HepG2 (cell line): ENCODE measurements around the gene EMC9. TPM values are rescaled to one million over a fixed set of nuclear protein-coding genes. Genes with fewer than 3 reads are reported as not detected.
A peak's percentile ranks its signal among the peaks of the same experiment; 100 is the strongest.

ENCODE experiments used
- ARNT2 ChIP-seq: sonication (generic); formaldehyde crosslinking; IDR thresholded peaks from 2 replicates; pipeline ENCODE4 v1.8.0; 2022; ENCODE audit warnings: mild to moderate bottlenecking, low read depth, missing genetic modification reagents, moderate library complexity
- ATM ChIP-seq: fragments of 450-650 bp; IDR thresholded peaks from 2 replicates; pipeline ENCODE4 v1.7.1; 2017; ENCODE audit warnings: mild to moderate bottlenecking, borderline replicate concordance
- EED ChIP-seq: sonication (generic); formaldehyde crosslinking; IDR thresholded peaks from 2 replicates; pipeline ENCODE4 v1.5.0; 2020; ENCODE audit warnings: mild to moderate bottlenecking, missing genetic modification reagents
- FOXA3 ChIP-seq: IDR thresholded peaks from 2 replicates; pipeline ENCODE4 v1.6.1; 2016; ENCODE audit warnings: missing genetic modification reagents, missing compliant biosample characterization
- HDAC1 ChIP-seq: sonication (generic); formaldehyde crosslinking; IDR thresholded peaks from 2 replicates; pipeline ENCODE4 v1.5.1; 2020; ENCODE audit warnings: mild to moderate bottlenecking, missing genetic modification reagents
- HDAC6 ChIP-seq: fragments of 200-600 bp; sonication (generic); IDR thresholded peaks from 2 replicates; pipeline ENCODE4 v1.7.0; 2017; ENCODE audit warnings: mild to moderate bottlenecking, antibody characterized with exemption, low read length, low read depth
- HOXD1 ChIP-seq: sonication (generic); formaldehyde crosslinking; IDR thresholded peaks from 2 replicates; pipeline ENCODE4 v1.5.0; 2020; ENCODE audit warnings: missing genetic modification reagents
- IRX3 ChIP-seq: sonication (generic); formaldehyde crosslinking; IDR thresholded peaks from 2 replicates; pipeline ENCODE4 v1.8.1; 2023; ENCODE audit warnings: mild to moderate bottlenecking, low read depth, missing genetic modification reagents, borderline replicate concordance
- KDM4B ChIP-seq: sonication (generic); formaldehyde crosslinking; IDR thresholded peaks from 2 replicates; pipeline ENCODE4 v1.4.0; 2020; ENCODE audit warnings: missing genetic modification reagents
- MTF1 ChIP-seq: sonication (generic); formaldehyde crosslinking; IDR thresholded peaks from 2 replicates; pipeline ENCODE4 v1.5.0; 2020; ENCODE audit warnings: missing genetic modification reagents
- RBAK ChIP-seq: sonication (generic); formaldehyde crosslinking; IDR thresholded peaks from 2 replicates; pipeline ENCODE4 v1.5.1; 2020; ENCODE audit warnings: mild to moderate bottlenecking, missing genetic modification reagents
- SALL2 ChIP-seq: sonication (generic); formaldehyde crosslinking; IDR thresholded peaks from 2 replicates; pipeline ENCODE4 v1.8.1; 2023; ENCODE audit warnings: mild to moderate bottlenecking, missing genetic modification reagents, inconsistent platforms
- SIN3B ChIP-seq: fragments of 150-350 bp; IDR thresholded peaks from 2 replicates; pipeline ENCODE4 v1.6.1; 2014; ENCODE audit warnings: low read length
- THAP11 ChIP-seq: IDR thresholded peaks from 2 replicates; pipeline ENCODE4 v1.6.1; 2016; ENCODE audit warnings: missing biosample characterization, missing genetic modification reagents
- TOE1 ChIP-seq: sonication (generic); formaldehyde crosslinking; IDR thresholded peaks from 2 replicates; pipeline ENCODE4 v1.4.0; 2020; ENCODE audit warnings: mild to moderate bottlenecking, missing genetic modification reagents
- YY1 ChIP-seq: IDR thresholded peaks from 2 replicates; pipeline ENCODE4 v1.6.1; 2011; ENCODE audit warnings: low read length, low read depth, moderate library complexity, mild to moderate bottlenecking; ENCODE audit not compliant: insufficient read depth, insufficient replicate concordance
- ZBTB21 ChIP-seq: sonication (generic); formaldehyde crosslinking; IDR thresholded peaks from 2 replicates; pipeline ENCODE4 v1.4.0; 2020; ENCODE audit warnings: missing genetic modification reagents
- ZFP82 ChIP-seq: sonication (generic); formaldehyde crosslinking; IDR thresholded peaks from 2 replicates; pipeline ENCODE4 v1.5.1; 2020; ENCODE audit warnings: mild to moderate bottlenecking, missing genetic modification reagents, borderline replicate concordance
- ZFX ChIP-seq: sonication (generic); formaldehyde crosslinking; IDR thresholded peaks from 2 replicates; pipeline ENCODE4 v1.4.0; 2020; ENCODE audit warnings: mild to moderate bottlenecking, low read depth, missing genetic modification reagents, moderate library complexity
- ZNF264 ChIP-seq: sonication (generic); formaldehyde crosslinking; IDR thresholded peaks from 2 replicates; pipeline ENCODE4 v1.4.0; 2020; ENCODE audit warnings: missing genetic modification reagents
- ZNF577 ChIP-seq: sonication (generic); formaldehyde crosslinking; IDR thresholded peaks from 2 replicates; pipeline ENCODE4 v1.4.0; 2020; ENCODE audit warnings: mild to moderate bottlenecking, low read depth, missing genetic modification reagents, borderline replicate concordance
- ZNF639 ChIP-seq: conservative IDR thresholded peaks from 2 replicates; pipeline ENCODE4 v1.6.1; 2018; ENCODE audit warnings: missing genetic modification reagents
- ZSCAN29 ChIP-seq: sonication (generic); formaldehyde crosslinking; conservative IDR thresholded peaks from 2 replicates; pipeline ENCODE4 v1.4.0; 2020; ENCODE audit warnings: mild to moderate bottlenecking, missing genetic modification reagents
- polyA plus RNA-seq, 8 experiments: library from polyadenylated mRNA; depleted of rRNA in 3 of 8; stranded (reverse) in 7 of 8; unstranded in 1 of 8; fragments of >200 nt; fragmentation: Illumina TruSeq in 4 of 8; extraction: Trizol in 4 of 8; gene quantifications; 2 replicates each; pipeline versions ENCODE4 v1.2.1 to v1.2.3, GENCODE V29; 2011 to 2016; ENCODE audit warnings: low read depth in 4 of 8, missing spikeins in 1 of 8, mixed read lengths in 1 of 8; ENCODE audit not compliant: insufficient read depth in 1 of 8
- total RNA-seq, 5 experiments: library from RNA; depleted of rRNA; stranded (reverse); fragments of >200 nt; fragmentation: Illumina TruSeq; extraction: Trizol; gene quantifications; 2 replicates each; pipeline ENCODE4 v1.2.3, GENCODE V29; 2016; ENCODE audit warnings: low read depth in 1 of 5
- TF ChIP-seq, protein P1 (sequence below): sonication (generic); formaldehyde crosslinking; IDR thresholded peaks from 2 replicates; pipeline ENCODE4 v1.8.1; 2023; ENCODE audit warnings: missing genetic modification reagents, mild to moderate bottlenecking, borderline replicate concordance
- TF ChIP-seq, protein P2 (sequence below): sonication (generic); formaldehyde crosslinking; IDR thresholded peaks from 2 replicates; pipeline ENCODE4 v1.8.1; 2022; ENCODE audit warnings: low read depth, mild to moderate bottlenecking, missing genetic modification reagents
- TF ChIP-seq, protein P3 (sequence below): sonication (generic); formaldehyde crosslinking; conservative IDR thresholded peaks from 2 replicates; pipeline ENCODE4 v1.4.0; 2020; ENCODE audit warnings: missing genetic modification reagents

Gene EMC9
- total and polyA plus RNA-seq, 2 of the 13 experiments (the other 11 are each of a cell fraction or from before 2014, with no cell fraction given), result 60.5 to 78.7 TPM

- TF ChIP-seq ZNF639 (peak; percentile 82), TOE1 (CRISPR knock-in tag) (no peak), ATM (no peak), HOXD1 (CRISPR knock-in tag) (peak; percentile 68), IRX3 (CRISPR knock-in tag) (peak; percentile 93; the same call in 1 of the 2 replicates), ZBTB21 (CRISPR knock-in tag) (peak; percentile 54; the same call in 1 of the 2 replicates), THAP11 (CRISPR knock-in tag) (peak; percentile 84), HDAC6 (0 out of 2 replicates have a peak, but pooled peaks have one; percentile 33), MTF1 (0 out of 2 replicates have a peak, but pooled peaks have one; percentile 29), EED (CRISPR knock-in tag) (peak; percentile 99), ZSCAN29 (CRISPR knock-in tag) (peak; percentile 95; the same call in 1 of the 2 replicates), ZFP82 (CRISPR knock-in tag) (no peak), KDM4B (CRISPR knock-in tag) (peak; percentile 96), ARNT2 (CRISPR knock-in tag) (peak; percentile 98), SIN3B (peak; percentile 68; the same call in 1 of the 2 replicates), ZFX (CRISPR knock-in tag) (peak; percentile 100), RBAK (CRISPR knock-in tag) (peak; percentile 63; the same call in 1 of the 2 replicates), SALL2 (peak; percentile 97), YY1 (peak; percentile 72), FOXA3 (CRISPR knock-in tag) (peak; percentile 64), ZNF577 (CRISPR knock-in tag) (peak; percentile 97; the same call in 1 of the 2 replicates), ZNF264 (CRISPR knock-in tag) (0 out of 2 replicates have a peak, but pooled peaks have one; percentile 43), HDAC1 (CRISPR knock-in tag) (no peak)
- TF ChIP-seq, protein P1, sequence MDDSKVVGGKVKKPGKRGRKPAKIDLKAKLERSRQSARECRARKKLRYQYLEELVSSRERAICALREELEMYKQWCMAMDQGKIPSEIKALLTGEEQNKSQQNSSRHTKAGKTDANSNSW (CRISPR knock-in tag), result peak; percentile 90; the same call in 1 of the 2 replicates
- TF ChIP-seq, protein P2, sequence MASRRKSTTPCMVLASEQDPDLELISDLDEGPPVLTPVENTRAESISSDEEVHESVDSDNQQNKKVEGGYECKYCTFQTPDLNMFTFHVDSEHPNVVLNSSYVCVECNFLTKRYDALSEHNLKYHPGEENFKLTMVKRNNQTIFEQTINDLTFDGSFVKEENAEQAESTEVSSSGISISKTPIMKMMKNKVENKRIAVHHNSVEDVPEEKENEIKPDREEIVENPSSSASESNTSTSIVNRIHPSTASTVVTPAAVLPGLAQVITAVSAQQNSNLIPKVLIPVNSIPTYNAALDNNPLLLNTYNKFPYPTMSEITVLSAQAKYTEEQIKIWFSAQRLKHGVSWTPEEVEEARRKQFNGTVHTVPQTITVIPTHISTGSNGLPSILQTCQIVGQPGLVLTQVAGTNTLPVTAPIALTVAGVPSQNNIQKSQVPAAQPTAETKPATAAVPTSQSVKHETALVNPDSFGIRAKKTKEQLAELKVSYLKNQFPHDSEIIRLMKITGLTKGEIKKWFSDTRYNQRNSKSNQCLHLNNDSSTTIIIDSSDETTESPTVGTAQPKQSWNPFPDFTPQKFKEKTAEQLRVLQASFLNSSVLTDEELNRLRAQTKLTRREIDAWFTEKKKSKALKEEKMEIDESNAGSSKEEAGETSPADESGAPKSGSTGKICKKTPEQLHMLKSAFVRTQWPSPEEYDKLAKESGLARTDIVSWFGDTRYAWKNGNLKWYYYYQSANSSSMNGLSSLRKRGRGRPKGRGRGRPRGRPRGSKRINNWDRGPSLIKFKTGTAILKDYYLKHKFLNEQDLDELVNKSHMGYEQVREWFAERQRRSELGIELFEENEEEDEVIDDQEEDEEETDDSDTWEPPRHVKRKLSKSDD, result peak; percentile 94
- TF ChIP-seq, protein P3, sequence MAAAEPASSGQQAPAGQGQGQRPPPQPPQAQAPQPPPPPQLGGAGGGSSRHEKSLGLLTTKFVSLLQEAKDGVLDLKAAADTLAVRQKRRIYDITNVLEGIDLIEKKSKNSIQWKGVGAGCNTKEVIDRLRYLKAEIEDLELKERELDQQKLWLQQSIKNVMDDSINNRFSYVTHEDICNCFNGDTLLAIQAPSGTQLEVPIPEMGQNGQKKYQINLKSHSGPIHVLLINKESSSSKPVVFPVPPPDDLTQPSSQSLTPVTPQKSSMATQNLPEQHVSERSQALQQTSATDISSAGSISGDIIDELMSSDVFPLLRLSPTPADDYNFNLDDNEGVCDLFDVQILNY (CRISPR knock-in tag), result peak; percentile 88
These were observed at the start of gene EMC9 (continued) for GRCh38 chr14:24141097-24141880.
